Astrocyte (in vitro differentiated cells and primary cell): ENCODE data around the gene CAMK2G. TPM values are rescaled to one million over a fixed set of nuclear protein-coding genes. Genes with fewer than 3 reads are reported as not detected.
"Not testable (repeated sequence)": the region's sequence is repeated elsewhere in the genome, so short reads cannot be mapped to it uniquely, and the experiment has no call there.

Experiments
- DNase-seq: peaks from one replicate; pipeline ENCODE4 v3.0.0-alpha.2; 2010; ENCODE audit warnings: low read depth
- FAIRE-seq: peaks from 2 replicates; lab custom pipeline; 2011; peaks lifted over from hg19 to GRCh38; lab: Jason Lieb, UNC
- H2AFZ ChIP-seq: 2 replicates; pipeline ENCODE4 v1.6.0; 2012; ENCODE audit warnings: low read depth, low read length, inconsistent platforms
- H3K27ac ChIP-seq: 2 replicates; pipeline ENCODE4 v1.5.1; 2011; ENCODE audit warnings: low read depth, low read length, inconsistent platforms
- H3K27me3 ChIP-seq: 2 replicates; pipeline ENCODE4 v1.6.0; 2011; ENCODE audit warnings: low read length, inconsistent platforms; ENCODE audit not compliant: insufficient read depth
- H3K36me3 ChIP-seq: 2 replicates; pipeline ENCODE4 v1.5.1; 2011; ENCODE audit warnings: low read length, inconsistent platforms; ENCODE audit not compliant: insufficient read depth
- H3K4me1 ChIP-seq: 2 replicates; pipeline ENCODE4 v1.5.1; 2011; ENCODE audit warnings: low read length, inconsistent platforms; ENCODE audit not compliant: insufficient read depth
- H3K4me2 ChIP-seq: 2 replicates; pipeline ENCODE4 v1.6.0; 2012; ENCODE audit warnings: low read length, inconsistent platforms
- H3K4me3 ChIP-seq: 2 replicates; pipeline ENCODE4 v1.5.1; 2011; ENCODE audit warnings: low read depth, mild to moderate bottlenecking, low read length, inconsistent platforms; ENCODE audit not compliant: insufficient read depth
- H3K79me2 ChIP-seq: 2 replicates; pipeline ENCODE4 v1.6.0; 2012; ENCODE audit warnings: mild to moderate bottlenecking, low read length, inconsistent platforms; ENCODE audit not compliant: insufficient read depth
- H3K9ac ChIP-seq: 2 replicates; pipeline ENCODE4 v1.6.0; 2012; ENCODE audit warnings: mild to moderate bottlenecking, low read length, inconsistent platforms
- H3K9me3 ChIP-seq: 2 replicates; pipeline ENCODE4 v1.5.1; 2012; ENCODE audit warnings: low read depth, mild to moderate bottlenecking, low read length, inconsistent platforms; ENCODE audit not compliant: insufficient read depth
- H4K20me1 ChIP-seq: 2 replicates; pipeline ENCODE4 v1.6.0; 2012; ENCODE audit warnings: low read length, inconsistent platforms; ENCODE audit not compliant: insufficient read depth
- H3K27ac Mint-ChIP-seq: one replicate; pipeline ENCODE4 v1.8.0; 2021; ENCODE audit warnings: mild to moderate bottlenecking, mixed read lengths; ENCODE audit not compliant: unreplicated experiment
- H3K27me3 Mint-ChIP-seq: one replicate; pipeline ENCODE4 v1.8.0; 2021; ENCODE audit warnings: low read depth, mixed read lengths; ENCODE audit not compliant: unreplicated experiment
- H3K36me3 Mint-ChIP-seq: one replicate; pipeline ENCODE4 v1.8.0; 2021; ENCODE audit warnings: low read depth, mixed read lengths; ENCODE audit not compliant: unreplicated experiment
- H3K4me1 Mint-ChIP-seq: one replicate; pipeline ENCODE4 v1.8.0; 2021; ENCODE audit warnings: low read depth, mixed read lengths; ENCODE audit not compliant: unreplicated experiment
- H3K4me3 Mint-ChIP-seq: one replicate; pipeline ENCODE4 v1.8.0; 2021; ENCODE audit warnings: mild to moderate bottlenecking, moderate library complexity, mixed read lengths; ENCODE audit not compliant: unreplicated experiment
- H3K9me3 Mint-ChIP-seq: one replicate; pipeline ENCODE4 v1.8.0; 2021; ENCODE audit warnings: mild to moderate bottlenecking, mixed read lengths; ENCODE audit not compliant: unreplicated experiment
- EZH2 ChIP-seq: IDR thresholded peaks from 2 replicates; pipeline ENCODE4 v1.6.1; 2012; ENCODE audit warnings: mild to moderate bottlenecking, low read length, inconsistent platforms; ENCODE audit not compliant: insufficient read depth
- total RNA-seq: library from RNA; stranded (reverse); gene quantifications from 2 replicates; pipeline ENCODE4 v1.2.1, GENCODE V29; 2021
- TF ChIP-seq, protein P1 (sequence below): IDR thresholded peaks from 2 replicates; pipeline ENCODE4 v1.5.1; 2011; ENCODE audit warnings: low read depth, mild to moderate bottlenecking, inconsistent platforms, low read length, moderate library complexity; ENCODE audit not compliant: insufficient read depth

Gene CAMK2G
- total RNA-seq, 1 donor from 2014 or later = 19.8 TPM

DNA sequence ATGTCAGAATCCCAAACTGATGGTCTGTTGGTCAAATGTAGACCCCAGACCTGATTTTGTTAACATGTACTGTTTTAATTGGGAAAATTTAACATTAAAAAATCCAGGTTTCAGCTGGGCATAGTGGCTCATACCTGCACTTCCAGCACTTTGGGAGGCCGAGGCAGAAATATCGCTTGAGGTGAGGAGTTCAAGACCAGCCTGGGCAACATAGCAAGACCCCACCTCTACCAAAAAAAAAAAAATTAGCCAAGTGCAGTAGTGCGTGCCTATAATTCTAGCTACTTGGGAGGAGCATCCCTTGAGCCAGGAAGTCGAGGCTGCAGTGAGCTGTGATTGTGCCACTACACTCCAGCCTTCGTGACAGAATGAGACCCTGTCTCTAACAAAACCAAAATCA lies 15.9 kb upstream of the CAMK2G start:
- Mint-ChIP-seq H3K4me1 (peaks cover 57% of the 10 kb centered on the region), H3K4me3 (no peak overlapping the region), H3K9me3 (no peaks in the 10 kb centered on the region), H3K27ac (no peak overlapping the region), H3K36me3 (peaks cover 3% of the 10 kb centered on the region), H3K27me3 (no peaks in the 10 kb centered on the region)
- FAIRE-seq (no peak), DNase-seq (no peak)
- Histone ChIP-seq H3K4me3 (no peak overlapping the region), H3K36me3 (no peaks in the 10 kb centered on the region), H3K9ac (no peak overlapping the region), H2AFZ (no peak overlapping the region), H3K79me2 (no peaks in the 10 kb centered on the region), H3K27me3 (peaks cover 2% of the 10 kb centered on the region), H3K4me1 (peaks cover 59% of the 10 kb centered on the region), H3K4me2 (no peak overlapping the region), H3K27ac (no peak overlapping the region), H3K9me3 (no peaks in the 10 kb centered on the region), H4K20me1 (no peaks in the 10 kb centered on the region)
- TF ChIP-seq, protein P1, sequence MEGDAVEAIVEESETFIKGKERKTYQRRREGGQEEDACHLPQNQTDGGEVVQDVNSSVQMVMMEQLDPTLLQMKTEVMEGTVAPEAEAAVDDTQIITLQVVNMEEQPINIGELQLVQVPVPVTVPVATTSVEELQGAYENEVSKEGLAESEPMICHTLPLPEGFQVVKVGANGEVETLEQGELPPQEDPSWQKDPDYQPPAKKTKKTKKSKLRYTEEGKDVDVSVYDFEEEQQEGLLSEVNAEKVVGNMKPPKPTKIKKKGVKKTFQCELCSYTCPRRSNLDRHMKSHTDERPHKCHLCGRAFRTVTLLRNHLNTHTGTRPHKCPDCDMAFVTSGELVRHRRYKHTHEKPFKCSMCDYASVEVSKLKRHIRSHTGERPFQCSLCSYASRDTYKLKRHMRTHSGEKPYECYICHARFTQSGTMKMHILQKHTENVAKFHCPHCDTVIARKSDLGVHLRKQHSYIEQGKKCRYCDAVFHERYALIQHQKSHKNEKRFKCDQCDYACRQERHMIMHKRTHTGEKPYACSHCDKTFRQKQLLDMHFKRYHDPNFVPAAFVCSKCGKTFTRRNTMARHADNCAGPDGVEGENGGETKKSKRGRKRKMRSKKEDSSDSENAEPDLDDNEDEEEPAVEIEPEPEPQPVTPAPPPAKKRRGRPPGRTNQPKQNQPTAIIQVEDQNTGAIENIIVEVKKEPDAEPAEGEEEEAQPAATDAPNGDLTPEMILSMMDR = no peak
- no peak for TF ChIP-seq EZH2

DNA sequence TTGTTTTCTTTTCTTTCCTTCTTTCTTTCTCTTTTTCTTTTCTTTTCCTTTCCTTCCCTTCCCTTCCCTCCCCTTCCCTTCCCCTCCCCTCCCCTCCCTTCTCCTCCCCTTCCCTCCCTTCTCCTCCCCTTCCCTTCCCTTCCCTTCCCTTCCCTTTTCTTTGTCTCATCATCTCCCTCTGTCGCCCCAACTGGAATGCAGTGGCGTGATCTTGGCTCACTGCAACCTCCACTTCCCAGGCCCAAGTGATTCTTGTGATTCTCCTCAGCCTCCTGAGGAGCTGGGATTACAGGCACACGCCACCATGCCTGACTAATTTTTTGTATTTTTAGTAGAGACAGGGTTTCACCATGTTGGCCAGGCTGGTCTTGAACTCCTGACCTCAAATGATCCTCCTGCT lies 15.1 kb upstream of the CAMK2G start:
- not testable (repeated sequence) for H3K9me3 ChIP-seq, FAIRE-seq, H3K9me3 Mint-ChIP-seq, H3K27me3 Mint-ChIP-seq, H3K36me3 Mint-ChIP-seq, H3K4me3 ChIP-seq, H3K36me3 ChIP-seq, H3K27ac Mint-ChIP-seq, H4K20me1 ChIP-seq, DNase-seq, H3K4me2 ChIP-seq, H3K27me3 ChIP-seq, H3K79me2 ChIP-seq, H3K27ac ChIP-seq, H3K9ac ChIP-seq, H3K4me3 Mint-ChIP-seq
- peaks cover 52% of the 10 kb centered on the region for H3K4me1 Mint-ChIP-seq
- H3K4me1 ChIP-seq = peaks cover 53% of the 10 kb centered on the region
- peak overlapping the region; percentile 6 for H2AFZ ChIP-seq

DNA sequence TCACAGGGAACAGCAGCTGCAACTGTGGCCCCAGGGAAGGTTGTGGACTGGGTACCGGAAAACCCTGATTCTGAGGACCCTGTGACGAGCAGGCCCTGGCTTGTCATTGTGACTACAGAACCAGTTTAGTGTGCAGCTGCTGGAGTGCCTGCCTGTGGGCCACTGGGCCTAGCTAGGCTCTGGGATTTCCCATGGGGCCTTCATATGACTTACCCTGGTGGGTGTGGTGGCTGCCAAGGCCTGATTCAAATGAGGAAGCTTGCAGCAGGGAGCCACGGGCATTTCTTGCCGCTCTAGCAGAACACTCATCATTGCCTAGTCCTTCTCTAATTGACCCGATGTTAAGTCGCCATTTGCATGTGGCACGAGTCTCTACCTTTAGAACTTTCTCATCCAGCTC lies 14.7 kb upstream of the CAMK2G start:
- TF ChIP-seq, protein P1 = no peak
- no peak for TF ChIP-seq EZH2
- H3K27me3 ChIP-seq = peaks cover 2% of the 10 kb centered on the region
- Mint-ChIP-seq H3K9me3 (no peaks in the 10 kb centered on the region), H3K27ac (peak overlapping the region; percentile 60), H3K4me3 (no peak overlapping the region), H3K4me1 (peaks cover 49% of the 10 kb centered on the region), H3K27me3 (no peaks in the 10 kb centered on the region), H3K36me3 (peaks cover 3% of the 10 kb centered on the region)
- H3K4me1 ChIP-seq = peaks cover 49% of the 10 kb centered on the region
- no peaks in the 10 kb centered on the region for H3K79me2 ChIP-seq
- H4K20me1 ChIP-seq = no peaks in the 10 kb centered on the region
- peak overlapping the region; percentile 5 for H3K9ac ChIP-seq
- no peak overlapping the region for H3K4me3 ChIP-seq
- peak overlapping the region; percentile 6 for H2AFZ ChIP-seq
- no peaks in the 10 kb centered on the region for H3K36me3 ChIP-seq
- DNase-seq (peak; percentile 90), FAIRE-seq (no peak)
- peak overlapping the region; percentile 81 for H3K4me2 ChIP-seq
- H3K27ac ChIP-seq = peak overlapping the region; percentile 81
- H3K9me3 ChIP-seq = no peaks in the 10 kb centered on the region
